Astrocyte of the cerebellum (primary cell): ENCODE results near the gene PDE8A.

Source experiments
- DNase-seq: peaks from one replicate; pipeline ENCODE4 v3.0.0-alpha.2; 2011; ENCODE audit warnings: low read depth
- H3K4me3 ChIP-seq: 2 replicates; pipeline ENCODE4 v1.5.1; 2011; ENCODE audit warnings: mild to moderate bottlenecking, low read depth, low read length, moderate library complexity
- CTCF ChIP-seq: IDR thresholded peaks from 2 replicates; pipeline ENCODE4 v1.5.1; 2012; ENCODE audit warnings: low read length, low read depth, moderate library complexity, mild to moderate bottlenecking; ENCODE audit errors: missing control alignments
- in situ Hi-C: cut with HindIII; loops from 2 replicates; pipeline ENCODE4 v1.10.0; 2017; ENCODE audit warnings: low sequenced_read_pairs

Gene PDE8A

GRCh38 chr15:85047271-85047948 is 65.8 kb downstream of the PDE8A start:
- H3K4me3 ChIP-seq, result no peak overlapping the region
- in situ Hi-C loops, result loop anchor here (10.0 kb wide), 1 partner anchor 383 kb away; no protein-coding TSS in a partner anchor
- no peak for TF ChIP-seq CTCF
- peak; percentile 96 for DNase-seq

- H3K4me3 ChIP-seq, result no peak overlapping the region
- in situ Hi-C loops, result loop anchor here (10.0 kb wide), 1 partner anchor 384 kb away; no protein-coding TSS in a partner anchor
- no peak for TF ChIP-seq CTCF
- no peak for DNase-seq
These were observed 66.8 kb downstream of the PDE8A start for GRCh38 chr15:85048430-85048829.

- in situ Hi-C loops, result loop anchor here (10.0 kb wide), 1 partner anchor 385 kb away; no protein-coding TSS in a partner anchor
- DNase-seq, result no peak
- H3K4me3 ChIP-seq, result no peak overlapping the region
- no peak for TF ChIP-seq CTCF
These were observed 68.1 kb downstream of the PDE8A start for GRCh38 chr15:85049805-85050204.

GRCh38 chr15:85059734-85060133 is 78.1 kb downstream of the PDE8A start:
- in situ Hi-C loops, result no loop called here
- no peak for DNase-seq
- TF ChIP-seq CTCF, result no peak
- H3K4me3 ChIP-seq, result no peak overlapping the region

GRCh38 chr15:85062560-85062959 is 80.9 kb downstream of the PDE8A start:
- no peak for TF ChIP-seq CTCF
- H3K4me3 ChIP-seq, result no peak overlapping the region
- in situ Hi-C loops, result no loop called here
- DNase-seq, result no peak

GRCh38 chr15:85063088-85063487 is 81.4 kb downstream of the PDE8A start:
- no peak for TF ChIP-seq CTCF
- DNase-seq, result no peak
- in situ Hi-C loops, result no loop called here
- no peak overlapping the region for H3K4me3 ChIP-seq
